ENCODE data around the gene SCAF1. TPM values are rescaled to one million over a fixed set of nuclear protein-coding genes. Genes with fewer than 3 reads are reported as not detected.
A peak's percentile ranks its signal among the peaks of the same experiment; 100 is the strongest.

Gene SCAF1
- total and polyA plus RNA-seq, 8 donors: 24.7 to 63.8 (median 34.9) TPM

DNA sequence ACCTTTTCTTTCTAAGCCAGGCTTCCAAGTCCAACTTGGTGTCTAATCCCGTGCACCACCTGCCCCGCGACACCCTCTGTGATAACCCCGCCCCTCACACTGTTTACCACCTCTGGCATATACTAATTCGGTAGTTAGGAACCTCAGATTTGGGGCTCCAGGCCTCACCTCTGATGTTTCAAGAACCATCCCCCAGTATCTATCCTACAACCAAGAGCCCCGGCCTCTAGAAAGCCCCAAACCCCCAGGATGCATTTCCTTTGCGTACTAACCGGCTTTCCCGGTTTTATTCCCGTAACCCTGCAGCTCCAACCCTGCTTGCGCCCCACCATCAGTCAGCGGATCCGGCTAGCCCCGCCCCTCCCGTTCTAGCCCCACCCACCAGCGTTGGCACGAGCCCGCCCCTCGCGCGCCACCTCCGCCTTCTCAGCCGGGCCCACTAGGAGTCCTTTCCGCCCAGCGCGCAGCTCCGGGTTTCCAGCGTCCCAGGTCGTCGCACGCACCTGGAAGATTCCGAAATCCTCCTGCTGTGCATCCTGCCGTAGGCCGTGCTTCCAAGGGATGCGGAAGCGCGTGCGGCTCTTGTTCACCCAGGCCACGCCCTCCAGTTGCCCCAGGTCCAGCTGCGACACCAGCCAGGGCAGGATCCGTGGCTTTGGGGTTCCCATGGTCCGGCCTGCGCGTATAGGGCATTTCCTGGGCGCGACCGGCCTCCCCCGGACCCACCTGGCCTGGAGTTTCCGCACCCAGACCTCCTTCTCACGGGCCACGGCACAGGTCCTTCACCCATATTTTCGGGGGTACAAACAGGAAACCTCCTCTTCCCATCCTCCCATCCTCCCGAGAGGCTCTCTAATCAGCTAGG lies 22.4 kb downstream of the SCAF1 start:
- TF ChIP-seq, protein P1, sequence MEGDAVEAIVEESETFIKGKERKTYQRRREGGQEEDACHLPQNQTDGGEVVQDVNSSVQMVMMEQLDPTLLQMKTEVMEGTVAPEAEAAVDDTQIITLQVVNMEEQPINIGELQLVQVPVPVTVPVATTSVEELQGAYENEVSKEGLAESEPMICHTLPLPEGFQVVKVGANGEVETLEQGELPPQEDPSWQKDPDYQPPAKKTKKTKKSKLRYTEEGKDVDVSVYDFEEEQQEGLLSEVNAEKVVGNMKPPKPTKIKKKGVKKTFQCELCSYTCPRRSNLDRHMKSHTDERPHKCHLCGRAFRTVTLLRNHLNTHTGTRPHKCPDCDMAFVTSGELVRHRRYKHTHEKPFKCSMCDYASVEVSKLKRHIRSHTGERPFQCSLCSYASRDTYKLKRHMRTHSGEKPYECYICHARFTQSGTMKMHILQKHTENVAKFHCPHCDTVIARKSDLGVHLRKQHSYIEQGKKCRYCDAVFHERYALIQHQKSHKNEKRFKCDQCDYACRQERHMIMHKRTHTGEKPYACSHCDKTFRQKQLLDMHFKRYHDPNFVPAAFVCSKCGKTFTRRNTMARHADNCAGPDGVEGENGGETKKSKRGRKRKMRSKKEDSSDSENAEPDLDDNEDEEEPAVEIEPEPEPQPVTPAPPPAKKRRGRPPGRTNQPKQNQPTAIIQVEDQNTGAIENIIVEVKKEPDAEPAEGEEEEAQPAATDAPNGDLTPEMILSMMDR (IDR thresholded peaks at IDR 0.05): peak; percentile 18 to 47
- peak; percentile 70 to 98 (median 89) for DNase-seq

DNA sequence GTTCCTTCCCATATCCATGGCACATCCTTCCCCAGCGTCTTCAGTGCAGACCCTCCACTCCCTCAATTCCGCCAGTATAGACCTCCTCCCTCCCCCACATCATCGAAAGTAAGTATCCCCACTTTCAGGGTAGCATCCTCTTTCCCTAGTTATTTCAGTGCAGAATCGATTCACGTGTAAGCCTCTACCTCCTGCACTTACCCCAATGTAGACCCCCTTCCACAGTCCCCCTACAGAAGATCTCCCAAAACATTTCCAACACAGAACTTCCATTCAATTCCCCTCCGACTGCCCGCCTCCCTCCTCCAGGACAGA lies 23.0 kb downstream of the SCAF1 start:
- DNase-seq: no peak
- Histone ChIP-seq H3K27ac (peak overlapping the region; percentile 86 to 92), H3K9me3 (no peaks in the 10 kb centered on the region), H3K27me3 (no peaks in the 10 kb centered on the region), H3K4me1 (peaks cover 10 to 32% of the 10 kb centered on the region in 2 donors), H3K4me3 (peak overlapping the region; percentile 68 to 93), H3K36me3 (peaks cover 0 to 34% of the 10 kb centered on the region in 2 donors)
- TF ChIP-seq, protein P1 (IDR thresholded peaks at IDR 0.05): no peak
- peak; percentile 2 for ATAC-seq
- intact Hi-C loops (cut with DNase I): no loop called here

More for the DNA sequence above, 22.4 kb downstream of the SCAF1 start:
- no peaks in the 10 kb centered on the region for H3K9me3 ChIP-seq
- H3K27ac ChIP-seq: peak overlapping the region; percentile 86 to 92
- peaks cover 10 to 32% of the 10 kb centered on the region in 2 donors for H3K4me1 ChIP-seq
- intact Hi-C loops (cut with DNase I): no loop called here
- peaks cover 0 to 40% of the 10 kb centered on the region in 2 donors for H3K36me3 ChIP-seq
- H3K4me3 ChIP-seq: peak overlapping the region; percentile 68 to 93
- ATAC-seq: peak; percentile 89
- no peaks in the 10 kb centered on the region for H3K27me3 ChIP-seq

DNA sequence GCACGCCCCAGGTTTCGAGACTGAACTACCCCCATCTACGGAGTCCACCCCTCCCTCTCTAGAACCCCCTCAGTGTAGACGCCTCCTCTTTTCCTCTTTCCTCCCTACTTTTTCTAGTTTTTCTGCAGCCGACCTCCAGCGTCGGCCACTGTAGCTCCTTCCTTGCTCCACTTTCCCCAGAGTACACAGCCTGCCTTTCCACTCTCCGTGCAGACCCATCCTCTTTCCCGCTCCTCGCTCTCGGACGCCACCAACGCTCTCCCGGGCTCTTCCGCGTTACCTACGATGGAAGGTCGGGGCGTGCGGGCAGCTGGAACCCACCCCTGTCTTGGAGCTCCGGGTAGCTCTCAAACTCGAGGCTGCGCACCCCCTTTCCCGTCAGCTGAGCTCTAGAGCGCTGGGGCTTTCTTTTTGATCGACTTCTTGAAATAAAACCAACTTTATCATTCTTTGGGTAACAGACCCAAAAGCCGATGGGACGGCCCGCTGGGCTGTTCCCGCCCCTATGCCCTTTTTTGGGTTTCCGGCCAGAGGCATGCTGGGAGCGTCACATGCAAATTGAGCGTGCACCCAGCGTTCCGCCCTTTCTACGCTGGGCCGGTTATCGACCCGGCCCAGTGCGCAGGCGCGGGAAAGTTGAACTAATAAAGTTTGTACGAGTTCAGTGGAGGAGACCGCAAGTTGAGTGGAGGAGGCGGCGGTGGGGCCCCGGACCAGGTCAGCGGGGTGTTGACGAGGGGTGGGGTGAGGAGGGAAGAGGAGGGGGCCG lies 23.5 kb downstream of the SCAF1 start, which contains the start of the genes BCL2L12 and IRF3:
Gene BCL2L12, plus strand, starts transcription at position 583 of the 769 bp plus-strand sequence. CDS start 760 bp downstream, outside the sequence.
Gene IRF3, minus strand, starts transcription at position 507 of the 769 bp plus-strand sequence. CDS start 1,019 bp downstream, outside the sequence.
- DNase-seq (peak; percentile 96 to 99 (median 98)), ATAC-seq (peak; percentile 91)
- TF ChIP-seq, protein P1 (IDR thresholded peaks at IDR 0.05): no peak
- peak within 1 kb of the TSS; percentile 86 to 92 for H3K27ac ChIP-seq
- intact Hi-C loops (cut with DNase I): no loop called here
- H3K36me3 ChIP-seq: peaks cover 0 to 33% of the 10 kb centered on the region in 2 donors
- no peaks in the 10 kb centered on the region for H3K27me3 ChIP-seq
- peaks cover 10 to 32% of the 10 kb centered on the region in 2 donors for H3K4me1 ChIP-seq
- H3K4me3 ChIP-seq: peak within 1 kb of the TSS; percentile 68 to 93
- no peaks in the 10 kb centered on the region for H3K9me3 ChIP-seq

DNA sequence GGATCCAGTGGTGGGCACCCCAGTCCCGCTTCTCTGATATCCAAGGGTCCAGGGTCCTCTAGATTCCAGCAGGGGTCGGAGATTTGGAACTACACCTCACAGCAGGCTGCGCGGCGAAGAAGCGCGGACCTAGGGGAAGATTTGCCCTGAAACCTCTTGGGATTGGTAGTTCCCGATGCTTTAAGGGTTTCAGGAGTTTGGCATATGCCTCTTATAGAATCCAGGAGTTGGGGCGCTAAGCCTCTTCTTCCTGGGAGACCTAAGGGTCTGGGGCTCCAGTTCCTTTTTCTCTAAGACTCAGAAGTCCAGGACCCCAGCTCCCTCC lies 24.1 kb downstream of the SCAF1 start:
- TF ChIP-seq, protein P1 (IDR thresholded peaks at IDR 0.05): no peak
- H3K36me3 ChIP-seq: peaks cover 0 to 33% of the 10 kb centered on the region in 2 donors
- peak overlapping the region; percentile 68 to 93 for H3K4me3 ChIP-seq
- no peaks in the 10 kb centered on the region for H3K27me3 ChIP-seq
- intact Hi-C loops (cut with DNase I): no loop called here
- peak overlapping the region; percentile 86 to 92 for H3K27ac ChIP-seq
- DNase-seq (no peak), ATAC-seq (no peak)
- no peaks in the 10 kb centered on the region for H3K9me3 ChIP-seq
- H3K4me1 ChIP-seq: peaks cover 10 to 32% of the 10 kb centered on the region in 2 donors

DNA sequence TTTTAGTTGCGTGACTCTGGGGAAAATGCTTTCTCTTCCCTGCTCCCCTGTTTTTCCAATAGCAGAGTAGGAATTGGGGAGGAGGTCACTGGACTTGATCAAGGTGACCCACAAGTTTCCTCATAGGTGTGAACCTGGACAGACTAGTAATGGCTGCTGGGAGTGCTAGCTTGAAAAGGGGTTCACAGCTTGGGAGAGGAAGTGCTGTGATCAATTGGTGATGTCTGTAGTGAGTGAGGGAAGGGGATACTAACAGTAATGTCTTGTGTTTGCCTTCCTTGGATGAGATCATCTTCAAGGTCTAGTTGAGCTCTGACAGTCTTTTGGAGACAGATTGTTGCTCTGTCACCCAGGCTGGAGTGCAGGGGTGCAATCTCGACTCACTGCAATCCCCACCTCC lies 25.5 kb downstream of the SCAF1 start:
- Histone ChIP-seq H3K4me1 (peaks cover 10 to 40% of the 10 kb centered on the region in 2 donors), H3K27me3 (no peaks in the 10 kb centered on the region), H3K4me3 (no peak overlapping the region), H3K9me3 (no peaks in the 10 kb centered on the region), H3K36me3 (peaks cover 0 to 19% of the 10 kb centered on the region in 2 donors), H3K27ac (no peak overlapping the region)
- intact Hi-C loops (cut with DNase I): no loop called here
- DNase-seq: no peak
- TF ChIP-seq, protein P1 (IDR thresholded peaks at IDR 0.05): no peak
- ATAC-seq: no peak

Measured in left lung (tissue), 10 donors.